HFFc6 (cell line): Measurements from ENCODE around the gene CLCN4. TPM values are rescaled to one million over a fixed set of nuclear protein-coding genes. Genes with fewer than 3 reads are reported as not detected.

Experiments used
- DNase-seq: peaks from one replicate; pipeline ENCODE4 v3.0.0-alpha.2; 2018
- H3K27ac Mint-ChIP-seq: 2 replicates; pipeline ENCODE4 v1.8.0; 2020; ENCODE audit warnings: mild to moderate bottlenecking, mixed read lengths
- H3K27me3 Mint-ChIP-seq: 2 replicates; pipeline ENCODE4 v1.8.0; 2021; ENCODE audit warnings: mild to moderate bottlenecking, moderate library complexity, mixed read lengths; ENCODE audit not compliant: insufficient read depth
- H3K36me3 Mint-ChIP-seq: 2 replicates; pipeline ENCODE4 v1.8.0; 2021; ENCODE audit warnings: low read depth, mixed read lengths
- H3K4me1 Mint-ChIP-seq: 2 replicates; pipeline ENCODE4 v1.8.0; 2020; ENCODE audit warnings: low read depth, mixed read lengths
- H3K4me3 Mint-ChIP-seq: 2 replicates; pipeline ENCODE4 v1.8.0; 2020; ENCODE audit warnings: mild to moderate bottlenecking, moderate library complexity, mixed read lengths
- H3K9me3 Mint-ChIP-seq: 2 replicates; pipeline ENCODE4 v1.8.0; 2020; ENCODE audit warnings: mild to moderate bottlenecking, mixed read lengths
- CTCF ChIP-seq: fragments of 200-600 bp; sonication (generic); IDR thresholded peaks from 2 replicates; pipeline ENCODE4 v1.5.0; 2021; ENCODE audit warnings: antibody characterized with exemption, mild to moderate bottlenecking
- total RNA-seq, 6 experiments: library from RNA; stranded (reverse); fragmentation: NEBNext Ultra II Directional; extraction: Animal tissue kit (Norgen Biotek cat#: 25700); gene quantifications; 2 replicates in 1 of 6; 3 replicates in 5 of 6; pipeline ENCODE4 v1.2.3, GENCODE V29; 2021

The CLCN4 gene
- total RNA-seq, 6 experiments from 2014 or later: 0.14 to 0.17 TPM; not detected in 4

DNA sequence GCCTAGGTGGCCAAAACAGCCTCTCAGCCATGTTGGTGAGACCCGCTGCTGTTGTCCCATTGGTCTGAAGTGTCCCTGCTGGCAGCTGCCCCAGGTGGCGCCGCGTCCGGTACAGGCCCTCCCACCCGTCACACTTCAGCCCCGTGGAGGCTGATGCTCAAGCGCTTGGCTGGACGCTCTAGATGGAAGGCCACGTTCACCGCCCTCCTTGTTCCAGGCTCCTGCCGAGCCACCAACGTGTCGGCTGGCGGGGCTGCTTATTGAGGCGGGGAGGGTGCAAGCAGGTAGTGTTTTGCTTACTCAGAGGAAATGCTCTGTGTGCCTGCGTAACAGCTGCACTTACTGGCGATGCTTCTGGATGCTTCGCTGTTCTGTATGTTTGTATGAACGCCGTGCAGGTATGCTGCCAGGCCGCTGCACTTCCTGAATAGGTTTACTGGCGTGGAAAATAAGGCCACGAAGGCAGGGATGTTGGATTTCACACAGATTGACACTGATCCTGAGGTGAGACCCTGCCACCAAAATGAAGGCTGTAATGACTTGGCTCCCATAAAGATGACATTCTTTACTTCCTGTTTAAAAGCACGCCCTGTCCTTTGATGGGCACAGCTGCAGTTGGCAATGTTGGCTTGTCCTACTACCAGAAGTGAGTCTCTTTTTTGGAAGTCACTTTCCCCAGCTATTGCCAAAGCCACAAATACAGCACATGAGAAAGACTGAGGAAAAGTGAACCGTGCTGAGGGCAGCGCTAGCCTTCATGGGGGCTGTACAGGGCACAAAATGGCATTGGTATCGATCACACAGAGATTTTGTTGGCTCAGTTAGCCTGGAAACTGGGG is 21.0 kb upstream of the CLCN4 start:
- no peak for DNase-seq
- no peak overlapping the region for H3K27ac Mint-ChIP-seq
- H3K36me3 Mint-ChIP-seq: peaks cover 20% of the 10 kb centered on the region
- no peaks in the 10 kb centered on the region for H3K4me1 Mint-ChIP-seq
- H3K4me3 Mint-ChIP-seq: no peak overlapping the region
- no peak for TF ChIP-seq CTCF
- no peaks in the 10 kb centered on the region; the same call in 1 of the 2 replicates for H3K27me3 Mint-ChIP-seq
- no peaks in the 10 kb centered on the region for H3K9me3 Mint-ChIP-seq

GRCh38 chrX:10138726-10139125 is 18.0 kb upstream of the CLCN4 start:
- H3K4me3 Mint-ChIP-seq: no peak overlapping the region
- H3K27ac Mint-ChIP-seq: no peak overlapping the region
- H3K27me3 Mint-ChIP-seq: no peaks in the 10 kb centered on the region; the same call in 1 of the 2 replicates
- H3K9me3 Mint-ChIP-seq: no peaks in the 10 kb centered on the region
- no peak for DNase-seq
- H3K4me1 Mint-ChIP-seq: no peaks in the 10 kb centered on the region
- TF ChIP-seq CTCF: no peak
- peaks cover 4% of the 10 kb centered on the region; the same call in 1 of the 2 replicates for H3K36me3 Mint-ChIP-seq

DNA sequence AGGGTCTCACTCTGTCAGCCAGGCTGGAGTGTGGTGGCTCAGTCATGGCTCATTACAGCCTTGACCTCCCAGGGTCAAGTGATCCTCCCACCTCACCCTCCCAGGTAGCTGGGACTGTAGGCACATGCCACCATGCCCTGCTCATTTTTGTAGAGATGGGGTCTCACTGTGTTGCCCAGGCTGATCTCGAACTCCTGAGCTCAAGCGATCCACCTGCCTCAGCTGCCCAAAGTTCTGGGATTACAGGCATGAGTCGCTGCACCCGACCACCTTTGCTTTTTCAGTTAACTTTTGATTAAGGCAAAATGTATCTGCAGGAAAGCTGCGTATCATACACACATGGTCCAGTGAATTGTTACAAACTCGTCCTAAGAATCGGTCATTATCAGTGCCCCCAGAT is 16.5 kb upstream of the CLCN4 start:
- DNase-seq: no peak
- H3K27ac Mint-ChIP-seq: no peak overlapping the region

DNA sequence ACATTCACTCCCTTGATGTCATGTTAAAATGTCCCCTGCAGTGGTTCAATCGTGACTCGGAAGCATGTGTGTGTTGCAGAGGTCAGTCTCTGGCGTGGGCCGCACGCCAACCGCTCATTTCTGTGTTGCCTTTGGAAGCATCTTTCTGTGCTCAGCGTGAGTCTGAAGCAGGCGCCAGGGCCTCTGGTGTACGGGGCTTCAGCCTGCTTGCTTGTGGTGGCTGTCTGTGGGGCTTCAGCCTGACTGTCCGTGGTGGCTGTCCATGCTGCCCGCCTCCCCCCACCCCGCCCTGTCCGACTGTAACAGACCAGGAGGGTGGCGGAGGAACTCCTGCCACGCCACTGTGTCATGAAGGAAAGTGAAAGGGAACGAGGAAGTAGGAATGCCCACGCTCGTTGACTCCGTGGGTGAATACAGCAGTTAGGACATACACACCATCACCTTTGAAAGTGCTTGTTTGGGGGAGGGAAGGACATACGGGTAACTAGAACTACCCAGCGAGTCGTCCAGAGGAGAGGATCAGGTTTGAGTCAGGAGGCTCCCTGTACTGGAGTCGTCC is 14.7 kb upstream of the CLCN4 start:
- no peak for DNase-seq
- no peak overlapping the region for H3K4me3 Mint-ChIP-seq
- H3K36me3 Mint-ChIP-seq: peaks cover 8% of the 10 kb centered on the region
- TF ChIP-seq CTCF: no peak
- no peaks in the 10 kb centered on the region for H3K9me3 Mint-ChIP-seq
- H3K27ac Mint-ChIP-seq: no peak overlapping the region
- H3K4me1 Mint-ChIP-seq: no peaks in the 10 kb centered on the region
- no peaks in the 10 kb centered on the region for H3K27me3 Mint-ChIP-seq

More for the DNA sequence above, 16.5 kb upstream of the CLCN4 start:
- Mint-ChIP-seq H3K4me1 (no peaks in the 10 kb centered on the region), H3K9me3 (no peaks in the 10 kb centered on the region), H3K27me3 (no peaks in the 10 kb centered on the region), H3K4me3 (no peak overlapping the region), H3K36me3 (no peaks in the 10 kb centered on the region; the same call in 1 of the 2 replicates)
- TF ChIP-seq CTCF: no peak

GRCh38 chrX:10143071-10143983 is 13.4 kb upstream of the CLCN4 start:
- H3K27ac Mint-ChIP-seq: no peak overlapping the region
- no peak overlapping the region for H3K4me3 Mint-ChIP-seq
- H3K27me3 Mint-ChIP-seq: no peaks in the 10 kb centered on the region
- H3K4me1 Mint-ChIP-seq: no peaks in the 10 kb centered on the region
- peaks cover 8% of the 10 kb centered on the region for H3K36me3 Mint-ChIP-seq
- no peak for TF ChIP-seq CTCF
- no peaks in the 10 kb centered on the region for H3K9me3 Mint-ChIP-seq
- DNase-seq: no peak
